GM21390 (cell line): ENCODE results near the gene PELI2.
A peak's percentile ranks its signal among the peaks of the same experiment; 100 is the strongest.

Experiments used
- ATAC-seq: cut with Tn5 transposase; IDR thresholded peaks from one replicate; pipeline ENCODE4 v1.9.1; 2021; ENCODE audit not compliant: unreplicated experiment

PELI2 gene

DNA sequence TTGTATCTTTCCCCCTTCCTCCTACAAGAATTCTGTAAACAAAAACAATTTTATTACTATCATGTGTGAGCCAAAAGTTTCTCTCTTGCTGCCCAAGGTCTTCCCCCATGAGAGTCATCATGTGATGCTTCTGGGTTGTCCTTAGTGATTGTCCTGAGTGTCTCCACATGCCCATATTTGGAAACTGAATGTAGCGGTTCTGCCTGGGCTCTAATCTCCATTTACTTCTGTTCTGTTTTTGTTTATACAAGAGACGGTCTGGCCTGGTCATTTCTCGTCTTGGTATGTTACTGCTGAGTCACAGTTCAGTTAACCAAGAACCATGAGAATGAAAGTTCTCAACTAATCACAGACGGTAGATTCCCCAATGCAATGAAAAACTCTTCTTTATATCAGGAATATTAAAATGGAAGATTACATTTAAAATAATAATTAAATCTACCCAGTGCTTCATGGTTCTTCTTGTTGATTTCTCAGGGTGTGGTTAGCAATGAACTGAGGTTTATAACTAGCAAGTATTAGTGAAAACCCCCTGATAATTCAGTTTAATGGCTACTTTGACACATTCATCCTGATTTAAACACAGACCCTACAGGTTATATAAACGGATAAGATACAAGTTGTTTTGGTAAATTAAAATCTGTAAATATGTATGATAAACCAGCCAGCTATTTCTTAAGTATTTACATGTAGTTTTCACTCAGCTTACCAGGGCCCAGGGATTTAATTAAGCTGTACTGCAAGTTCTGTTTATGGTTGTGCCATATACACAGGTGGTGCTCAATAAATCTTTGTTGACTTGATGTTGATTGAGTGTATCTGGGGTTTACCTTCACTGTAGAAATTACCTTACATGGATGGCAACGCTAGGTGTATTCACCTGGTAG, 81.1 kb downstream of the PELI2 start:
- peak; percentile 40 for ATAC-seq

DNA sequence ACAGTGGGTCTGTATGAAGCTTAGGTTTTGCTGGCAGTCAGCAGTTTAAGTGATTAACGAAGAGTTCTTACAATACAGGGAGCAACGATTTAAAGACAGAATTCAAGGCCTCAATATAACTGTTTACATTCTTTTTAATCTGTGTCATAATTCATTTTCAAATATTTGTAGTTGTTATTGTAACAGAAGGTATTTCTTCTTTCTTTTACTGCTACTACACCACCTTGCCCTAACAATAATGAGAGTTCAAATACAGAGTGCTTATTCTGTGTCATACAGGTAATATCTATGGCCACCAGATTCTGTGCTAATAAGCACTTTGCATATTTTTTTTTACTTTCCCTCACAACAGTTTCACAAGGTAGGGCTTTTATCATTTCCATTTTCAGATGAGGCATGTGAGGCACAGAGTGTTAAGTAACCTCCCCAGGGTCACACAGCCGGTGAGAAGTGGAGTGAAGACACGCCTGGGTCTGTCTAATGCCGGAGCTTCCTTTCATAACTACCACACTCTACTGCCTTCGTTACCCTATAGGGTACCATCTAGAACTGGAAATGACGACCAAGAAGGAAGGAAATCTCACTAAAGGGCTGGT, 81.9 kb downstream of the PELI2 start:
- peak; percentile 81 for ATAC-seq

DNA sequence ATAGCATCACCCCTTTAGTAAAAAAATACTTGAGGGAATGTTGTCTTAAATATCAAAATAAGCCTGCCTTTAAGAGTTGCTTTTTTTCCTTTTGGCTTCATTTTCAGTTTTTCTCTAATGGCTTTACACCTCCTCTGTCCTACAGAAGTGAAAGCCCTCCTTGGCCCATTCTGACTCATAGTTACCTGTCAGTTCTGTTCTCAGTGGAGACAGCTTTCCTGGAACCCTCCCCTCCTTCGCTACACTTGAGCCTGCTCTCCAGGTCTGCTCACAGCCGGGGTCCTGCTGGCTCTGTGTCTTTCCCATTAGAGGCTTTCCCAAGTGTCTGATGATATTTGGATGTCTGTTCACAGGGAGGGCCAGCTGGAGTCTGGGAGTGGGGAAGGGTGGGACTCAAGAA, 84.0 kb downstream of the PELI2 start:
- ATAC-seq = peak; percentile 55

DNA sequence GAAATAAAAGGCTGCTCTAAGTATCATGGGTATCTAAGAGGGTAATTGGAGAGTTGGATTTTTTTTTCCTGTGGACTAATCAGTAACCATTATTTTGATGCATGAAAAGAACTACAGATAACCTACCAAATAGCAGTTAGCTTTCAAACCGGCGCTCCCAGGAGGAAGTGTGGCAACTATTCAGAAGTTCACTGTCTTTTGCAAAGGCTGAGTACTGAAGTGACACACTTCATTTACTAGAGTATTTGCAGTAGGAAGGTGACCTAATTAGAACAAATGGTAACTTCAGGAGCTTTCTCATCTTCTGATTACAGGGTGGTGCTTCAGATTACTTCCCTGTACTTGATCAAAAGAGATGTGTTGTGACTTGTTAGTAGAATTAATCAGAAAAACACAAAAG, 87.7 kb downstream of the PELI2 start:
- ATAC-seq = no peak

DNA sequence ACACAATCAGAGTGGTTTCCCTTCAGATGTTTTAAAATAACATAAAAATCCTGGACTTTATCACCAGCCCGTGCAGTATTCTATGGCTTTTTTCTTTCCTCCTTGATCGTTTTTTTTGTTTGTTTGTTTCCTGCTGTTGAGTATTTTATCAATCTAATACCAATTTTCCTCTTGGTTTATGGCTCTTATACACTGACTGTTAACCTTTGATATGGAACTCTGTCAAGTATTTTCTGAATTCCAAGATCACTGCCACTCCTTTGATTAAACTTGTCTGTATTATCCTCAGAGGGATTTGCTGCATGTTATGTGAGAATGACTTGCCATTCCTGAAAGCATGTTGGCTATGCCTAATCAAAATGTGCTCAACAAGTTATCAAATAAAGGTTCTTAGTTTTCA, 88.4 kb downstream of the PELI2 start:
- no peak for ATAC-seq

DNA sequence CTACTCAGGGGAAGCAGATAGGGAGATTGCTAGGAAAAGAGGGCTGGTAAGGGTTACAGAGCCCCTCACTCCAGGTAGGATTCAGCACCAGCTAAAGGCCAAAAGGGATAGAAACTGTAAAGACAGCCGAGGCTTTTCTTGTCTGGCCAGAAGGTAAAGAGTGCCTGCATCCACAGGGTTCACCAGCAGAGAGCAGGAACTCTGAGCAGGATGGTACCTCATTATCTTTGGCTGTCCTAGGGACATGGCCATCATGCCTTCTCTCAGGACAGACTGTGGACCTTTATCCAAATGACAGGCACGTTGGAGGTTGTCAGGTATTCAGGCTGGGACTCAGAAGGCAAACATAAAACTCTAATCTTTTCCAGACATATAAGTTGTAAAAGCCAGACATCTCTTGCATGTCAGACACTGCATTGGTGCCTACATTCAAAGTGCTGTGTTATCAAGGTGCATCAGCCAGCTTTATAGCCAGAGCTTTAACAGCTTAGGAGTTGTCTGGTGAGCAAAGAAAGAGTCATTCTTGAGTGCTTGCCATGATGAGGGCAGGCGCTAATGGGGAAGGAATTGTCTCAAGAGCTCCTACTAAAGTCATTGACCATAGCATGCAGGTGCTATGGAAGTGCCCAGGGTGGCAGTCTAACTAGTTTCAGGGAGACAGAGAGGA, 89.5 kb downstream of the PELI2 start:
- ATAC-seq = no peak

DNA sequence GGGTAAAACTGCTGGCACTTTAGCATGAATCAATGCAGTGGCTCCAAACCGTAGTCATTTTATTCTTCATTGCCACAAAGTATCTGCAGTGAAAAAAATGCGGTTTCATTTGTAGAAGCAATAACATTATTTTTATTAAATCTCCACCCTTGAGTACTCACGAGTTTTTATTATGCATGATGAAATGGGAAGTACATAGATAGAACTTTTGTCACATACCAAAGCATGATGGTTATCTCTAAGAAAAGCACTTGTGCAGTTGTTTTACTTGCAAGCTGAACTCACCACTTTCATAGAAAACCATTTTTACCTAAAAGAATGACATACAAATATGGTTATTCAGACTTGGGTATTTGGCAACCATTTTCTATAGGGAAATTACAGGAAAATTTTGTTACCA, 90.3 kb downstream of the PELI2 start:
- no peak for ATAC-seq

DNA sequence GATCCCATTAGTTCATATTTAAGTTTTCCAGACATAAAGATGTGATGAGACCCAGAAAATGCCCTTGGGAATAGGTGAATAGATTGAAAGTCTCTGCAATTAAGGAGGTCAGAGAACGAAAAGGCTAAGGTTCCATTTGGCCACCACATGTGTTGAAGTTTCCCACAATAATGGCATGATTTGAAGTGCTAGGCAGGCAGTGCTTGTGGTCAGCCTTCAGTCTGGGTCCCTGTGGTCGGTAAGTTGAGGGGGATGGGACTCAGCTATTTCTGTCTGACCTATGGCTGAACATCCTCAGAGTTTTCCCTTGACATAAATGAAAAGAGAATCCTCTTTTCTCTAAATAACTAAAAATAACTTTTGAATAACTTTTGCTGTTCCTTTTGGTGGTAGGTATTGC, 92.4 kb downstream of the PELI2 start:
- ATAC-seq = no peak

DNA sequence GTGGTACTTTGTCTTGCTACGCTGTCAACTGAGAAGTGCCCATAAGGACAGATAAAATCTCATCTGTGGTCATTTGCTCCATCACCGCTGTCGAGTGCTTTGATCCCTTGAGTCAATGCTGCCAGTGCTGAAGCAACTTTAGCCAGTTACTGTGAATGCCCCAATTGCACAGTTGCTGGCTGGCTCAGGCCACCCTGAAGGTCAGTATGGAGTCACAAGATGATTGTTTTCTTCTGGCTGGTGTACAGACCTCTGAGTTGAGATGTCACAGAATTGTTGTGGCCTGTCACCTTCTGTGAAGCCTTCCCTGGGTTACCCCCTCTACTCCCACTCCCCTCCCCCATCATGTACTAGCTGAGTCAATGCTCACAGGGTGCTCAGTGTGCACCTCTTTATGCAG, 92.9 kb downstream of the PELI2 start:
- no peak for ATAC-seq

DNA sequence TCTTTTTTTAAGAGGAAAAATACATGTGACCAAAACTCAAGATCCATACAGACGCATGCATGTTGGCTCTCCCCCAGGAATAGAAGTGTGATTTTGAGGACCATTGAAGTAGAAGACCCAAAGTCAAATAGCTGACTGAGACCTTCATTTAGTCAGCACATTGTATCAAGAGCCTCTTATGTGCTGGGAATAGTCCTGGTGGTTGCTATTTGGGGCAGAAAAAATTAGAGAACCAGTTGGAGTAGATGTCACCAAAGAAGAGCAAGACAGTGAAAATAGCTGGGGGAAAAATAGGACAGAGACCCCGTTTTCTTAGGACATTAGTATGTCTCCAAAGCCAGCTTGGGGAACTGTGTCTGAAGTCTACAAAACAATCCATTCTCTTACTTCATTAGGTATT, 93.6 kb downstream of the PELI2 start:
- no peak for ATAC-seq

DNA sequence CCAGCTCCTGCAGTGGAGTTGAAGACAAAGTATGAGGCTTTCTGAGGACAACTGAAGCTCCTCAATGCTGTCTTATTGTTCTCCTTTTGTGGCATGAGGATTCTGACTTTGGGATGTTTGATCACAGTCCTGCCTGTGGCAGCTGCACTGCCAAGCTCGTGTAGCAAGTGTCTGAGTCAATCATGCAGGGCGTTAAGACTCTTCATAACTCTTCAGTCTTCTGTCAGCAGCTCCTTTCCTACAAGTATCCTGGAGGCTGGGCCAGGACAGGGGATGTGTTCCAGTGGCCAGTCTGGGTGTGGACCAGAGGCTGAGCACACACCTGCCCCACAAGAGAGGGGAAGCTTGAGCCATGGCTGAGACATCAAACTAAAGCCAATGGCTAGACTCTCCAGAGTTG, 94.3 kb downstream of the PELI2 start:
- ATAC-seq = no peak

DNA sequence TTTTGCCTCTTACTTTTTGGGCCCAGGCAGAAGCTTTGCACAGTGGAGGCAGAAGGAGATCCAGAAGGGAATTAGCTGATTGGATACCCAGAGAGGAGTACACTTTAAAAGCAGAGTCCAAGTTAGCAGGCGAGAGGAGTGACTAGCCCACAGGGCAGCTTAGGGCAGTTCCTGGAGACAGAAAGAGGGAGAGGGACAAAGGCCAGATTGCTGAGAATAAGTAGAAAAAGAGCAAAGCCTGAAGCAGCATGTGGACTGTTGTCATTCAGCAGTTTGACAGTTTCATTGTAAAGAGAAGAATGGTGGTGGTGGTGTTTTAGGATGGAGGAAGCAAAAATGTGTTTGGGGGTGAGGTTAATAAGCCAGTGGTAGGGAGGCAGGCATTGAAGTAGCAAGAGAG, 95.1 kb downstream of the PELI2 start:
- ATAC-seq = no peak

DNA sequence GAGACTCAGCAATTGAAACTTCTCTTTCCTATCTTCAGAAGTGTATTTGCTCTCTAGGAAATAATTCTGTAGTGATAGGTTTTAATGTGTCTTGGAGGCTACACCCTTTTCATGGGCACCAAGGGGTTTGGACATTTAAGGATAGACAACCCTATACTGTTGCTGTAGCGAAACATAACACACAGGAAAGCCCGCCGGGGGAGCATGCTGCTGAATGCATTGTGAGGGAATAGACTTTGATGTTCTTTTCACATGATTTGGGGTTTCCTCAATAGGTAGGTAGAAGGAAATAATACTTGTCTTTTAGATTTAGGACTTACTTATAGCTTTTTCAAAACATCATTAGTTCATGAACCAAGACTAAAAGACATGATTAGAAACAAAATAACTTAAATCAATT, 97.0 kb downstream of the PELI2 start:
- no peak for ATAC-seq

DNA sequence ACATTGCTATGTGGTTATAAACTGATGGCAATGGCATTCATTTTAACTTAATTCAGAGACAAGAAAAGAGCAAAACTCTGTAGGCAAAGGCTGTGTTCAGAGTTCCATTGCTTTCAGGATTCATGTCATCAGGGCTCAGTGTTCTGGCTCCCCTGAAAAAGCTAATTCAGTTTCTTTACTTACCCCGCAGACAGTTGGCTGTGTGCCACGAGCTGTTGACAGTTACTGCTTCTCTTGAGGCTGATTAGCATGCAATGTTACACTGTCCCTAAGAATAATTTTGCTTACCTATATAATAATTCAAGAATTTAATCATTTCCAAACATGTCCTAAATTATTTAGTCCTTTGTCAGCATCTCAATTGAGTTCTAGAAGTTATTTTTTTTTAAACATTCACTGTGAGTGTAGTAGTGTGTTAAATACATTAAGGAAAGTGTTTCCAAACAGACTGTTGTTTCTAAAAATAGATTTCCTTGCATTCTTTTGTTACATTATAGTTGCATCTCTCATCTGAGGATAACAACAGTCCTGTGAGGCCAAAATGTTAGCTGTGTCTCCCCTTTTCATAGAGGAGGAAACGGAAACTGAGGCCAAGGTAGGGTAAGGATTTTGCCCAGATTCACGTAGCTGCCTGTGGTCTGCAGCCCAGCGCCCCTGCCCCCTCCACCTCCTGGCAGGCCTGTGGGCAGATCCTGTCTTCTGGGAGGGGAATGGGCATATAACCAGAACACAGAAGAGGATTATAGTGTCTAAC, 98.6 kb downstream of the PELI2 start:
- ATAC-seq = no peak

DNA sequence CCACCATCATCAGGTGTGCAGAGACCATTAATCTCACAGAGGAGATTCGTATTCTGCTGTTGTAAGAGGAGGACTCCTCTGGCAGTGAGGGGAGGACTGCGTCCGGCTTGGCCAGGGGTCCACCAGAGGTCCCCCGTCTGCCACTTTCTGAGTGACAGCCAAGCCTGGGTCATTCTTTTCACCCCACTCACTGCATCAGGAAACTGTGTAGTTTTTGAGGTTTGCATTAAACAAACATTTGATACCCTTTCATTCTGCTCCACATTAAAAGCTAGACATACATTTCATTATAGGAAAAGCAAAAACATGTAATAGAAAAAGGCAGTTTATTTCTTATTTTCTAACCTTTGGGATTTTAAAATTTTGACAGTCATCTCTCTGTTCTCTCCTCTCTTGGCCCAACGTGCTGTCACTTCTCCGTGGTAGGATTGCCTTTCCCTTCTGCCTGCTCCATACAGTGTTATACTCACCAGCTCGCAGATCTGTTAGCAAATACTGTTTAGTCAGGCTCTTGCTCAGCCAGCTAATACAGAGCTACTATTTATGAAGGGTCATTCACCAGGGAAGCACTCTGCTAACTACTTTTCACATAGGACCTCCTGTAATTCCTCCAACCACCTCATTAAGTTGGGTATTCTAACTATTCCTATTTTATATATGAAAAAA, 99.3 kb downstream of the PELI2 start:
- ATAC-seq = no peak

DNA sequence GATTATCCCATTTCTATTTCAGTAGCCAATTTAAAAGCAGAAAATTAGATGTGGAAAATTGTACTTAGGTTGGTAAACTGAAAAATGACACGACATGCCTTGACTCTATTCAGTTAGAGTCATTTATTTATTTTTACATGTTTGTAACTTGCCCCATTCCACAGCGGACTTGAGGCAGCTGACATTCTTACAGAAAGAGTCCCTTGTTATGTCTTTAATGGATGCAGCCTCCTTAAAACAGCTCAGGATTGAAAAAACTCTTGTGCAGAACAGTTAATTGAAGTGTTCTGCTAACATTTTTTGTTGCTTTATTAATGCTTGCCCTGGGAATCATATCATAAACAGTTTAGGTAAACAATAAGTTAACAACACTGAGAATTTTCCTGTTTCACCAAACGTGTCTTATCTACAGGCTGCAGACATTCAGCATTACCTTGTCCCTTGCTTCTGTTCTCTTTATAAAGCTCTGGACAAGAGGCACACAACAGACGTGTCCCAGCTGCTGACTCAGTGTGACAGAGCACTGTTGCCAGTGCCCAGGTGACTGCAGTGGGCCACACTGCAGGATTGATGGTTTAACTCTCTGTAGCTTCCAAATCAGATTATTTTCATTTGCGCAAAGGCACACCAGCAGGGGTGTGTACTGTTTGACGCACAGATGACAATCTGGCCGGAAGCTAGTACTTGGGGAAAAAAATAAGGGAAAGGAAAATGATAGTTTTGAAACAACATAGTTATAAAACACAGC, 101.6 kb downstream of the PELI2 start:
- no peak for ATAC-seq

DNA sequence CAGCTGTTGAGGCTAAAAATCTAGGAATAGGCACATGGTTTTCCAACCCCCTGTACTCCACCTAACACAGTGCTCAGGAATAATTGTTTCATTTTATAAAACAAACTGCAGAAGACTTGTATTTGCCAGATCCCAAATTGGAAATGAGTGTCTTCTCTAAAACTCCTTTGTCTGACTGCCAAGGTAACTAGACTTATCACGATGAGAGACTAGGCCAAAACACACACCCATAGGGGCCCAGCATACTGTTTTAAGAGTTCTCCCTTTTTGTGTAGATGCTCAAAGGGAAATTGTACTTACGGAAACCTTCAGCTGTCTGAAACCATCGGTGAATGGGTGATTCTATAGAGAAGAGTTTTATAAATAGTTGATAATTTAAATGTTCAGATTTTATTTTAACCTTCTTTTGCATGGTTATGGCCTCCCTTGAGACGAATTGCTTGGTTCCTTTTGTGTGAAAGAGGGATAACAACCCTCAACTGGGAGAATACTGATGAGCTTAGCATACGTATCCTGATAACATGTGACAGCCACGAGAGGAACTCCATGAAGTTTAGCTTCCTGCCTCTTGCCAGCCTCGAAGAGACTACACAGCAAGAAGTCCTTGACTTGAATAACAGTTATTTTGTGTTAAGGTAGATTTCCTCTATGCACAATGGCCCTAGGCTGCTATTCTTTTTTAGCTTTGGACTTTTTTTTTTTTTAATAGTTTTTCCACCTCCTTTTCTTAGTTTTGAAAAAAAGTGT, 103.3 kb downstream of the PELI2 start:
- no peak for ATAC-seq

DNA sequence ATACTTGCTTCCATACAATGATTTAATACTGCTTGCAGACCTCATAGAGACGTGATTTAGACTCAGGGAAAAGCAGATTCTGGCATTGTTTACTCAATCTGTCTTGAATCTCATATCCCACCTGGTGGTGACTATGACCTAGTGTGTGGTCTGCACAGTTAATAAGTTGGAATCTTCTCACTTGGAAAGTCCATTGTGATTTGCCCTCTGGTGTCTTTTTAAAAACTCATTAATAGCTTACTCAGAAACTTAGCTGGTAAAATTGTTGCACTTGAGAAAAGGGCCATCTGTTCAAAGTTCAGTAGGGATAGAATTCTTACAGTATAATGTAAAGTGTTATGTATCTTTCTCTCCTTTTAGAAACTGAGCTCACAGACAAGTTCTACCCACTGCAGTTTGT, 106.0 kb downstream of the PELI2 start:
- no peak for ATAC-seq
